Measurements from ENCODE around the gene FBXL17. TPM values are rescaled to one million over a fixed set of nuclear protein-coding genes. Genes with fewer than 3 reads are reported as not detected.

Gene FBXL17
- total RNA-seq, 1 experiment from 2014 or later, result 5.3 TPM

DNA sequence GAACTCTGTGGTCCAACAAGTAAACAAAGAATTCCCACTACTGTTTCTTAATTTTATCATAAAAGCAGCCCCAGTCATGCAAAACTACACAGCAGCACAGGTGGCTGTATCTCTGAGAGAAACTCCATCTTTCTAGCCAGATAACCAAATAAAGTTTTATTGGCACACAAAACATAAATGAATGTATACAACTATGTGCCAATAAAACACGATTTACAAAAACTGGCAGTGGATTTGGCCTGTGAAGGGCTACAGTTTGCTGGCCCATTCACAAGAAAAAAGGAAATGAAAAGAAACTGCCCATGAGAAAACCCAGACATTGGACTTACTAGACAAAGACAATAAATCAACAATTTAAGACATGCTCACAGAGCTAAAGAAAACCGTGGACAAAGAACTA, 10.6 kb downstream of the FBXL17 start:
- no CpG with 5 or more reads among the region's 2 CpGs for WGBS (ENCODE audit: extremely low coverage, insufficient read length, low lambda C conversion rate)
- no peak overlapping the region for H3T11ph ChIP-seq (ENCODE audit: low read length)

More for the DNA sequence above, 10.6 kb downstream of the FBXL17 start:
- Histone ChIP-seq H3K4me2 (ENCODE audit: insufficient read depth, insufficient read length, low read length) (no peak overlapping the region), H2BK12ac (ENCODE audit: insufficient read length, low read depth, low read length) (no peak overlapping the region), H3K4ac (ENCODE audit: low read depth, low read length) (no peak overlapping the region), H4K8ac (replicated peaks; ENCODE audit: insufficient read length, low read depth, low read length) (no peak overlapping the region), H4K20me1 (ENCODE audit: control insufficient read depth, insufficient read depth, insufficient read length) (no peaks in the 10 kb centered on the region), H3K79me1 (ENCODE audit: insufficient read depth, low read depth, low read length, poor library complexity, severe bottlenecking) (no peaks in the 10 kb centered on the region), H3K4me1 (ENCODE audit: insufficient read depth, low read length) (no peaks in the 10 kb centered on the region), H3K79me2 (ENCODE audit: insufficient read depth, low read length) (no peaks in the 10 kb centered on the region; the same call in 1 of the 2 replicates), H4K91ac (ENCODE audit: insufficient read length, low read depth, low read length) (no peak overlapping the region), H3K9me3 (ENCODE audit: control insufficient read depth, low read depth, low read length) (peaks cover 5% of the 10 kb centered on the region), H3K14ac (ENCODE audit: insufficient read depth, low read length) (no peak overlapping the region), H2BK15ac (ENCODE audit: low read depth, low read length) (no peak overlapping the region), H2BK5ac (ENCODE audit: insufficient read length, low read length) (no peak overlapping the region), H3K56ac (ENCODE audit: insufficient read length, low read depth, low read length) (no peak overlapping the region), H3K9ac (ENCODE audit: extremely low read depth, insufficient read length, low read length) (no peak overlapping the region), H2AK5ac (ENCODE audit: insufficient read length, low read length) (no peak overlapping the region), H3K23ac (ENCODE audit: insufficient read length, low read depth, low read length) (no peak overlapping the region), H2BK120ac (ENCODE audit: low read depth, low read length, poor library complexity, severe bottlenecking) (no peak overlapping the region), H3K27ac (ENCODE audit: insufficient read length, low read depth, low read length) (no peak overlapping the region), H4K5ac (ENCODE audit: insufficient read length, low read depth, low read length) (no peak overlapping the region), H3K18ac (ENCODE audit: insufficient read length, low read depth, low read length) (no peak overlapping the region), H3K23me2 (ENCODE audit: insufficient read length, low read depth, low read length, poor library complexity, severe bottlenecking) (no peaks in the 10 kb centered on the region), H2BK20ac (ENCODE audit: low read depth, low read length, poor library complexity, severe bottlenecking) (no peak overlapping the region), H2AFZ (ENCODE audit: low read length) (no peak overlapping the region), H3K27me3 (ENCODE audit: insufficient read depth, low read length) (no peaks in the 10 kb centered on the region)
- peaks cover 41 to 42% of the 10 kb centered on the region in 2 experiments for H3K9me3 Mint-ChIP-seq
- TF ChIP-seq CTCF (conservative IDR thresholded peaks at IDR 0.05), result no peak
- no peak overlapping the region for H3K27ac Mint-ChIP-seq
- H3K27me3 Mint-ChIP-seq (ENCODE audit: low read depth), result no peaks in the 10 kb centered on the region
- H3K36me3 Mint-ChIP-seq (ENCODE audit: insufficient read depth in 1 of 3, low read depth in 3 of 3), result peaks cover 28 to 42% (median 30%) of the 10 kb centered on the region in 3 experiments
- H3K4me3 Mint-ChIP-seq, result no peak overlapping the region
- DNase-seq, result no peak
- peaks cover 0 to under 1% of the 10 kb centered on the region in 2 experiments; a peak in 1 of 4 replicates for H3K4me1 Mint-ChIP-seq
